H1 (cell line): ENCODE data around the gene TBK1. TPM values are rescaled to one million over a fixed set of nuclear protein-coding genes. Genes with fewer than 3 reads are reported as not detected.

Experiments
- CTCF ChIA-PET: fragments of 300-600 bp; sonication (Branson Sonifier 250); formaldehyde crosslinking; loops from one replicate; lab custom pipeline; 2021; ENCODE audit not compliant: partially characterized antibody; lab: Charles Lee
- POLR2A ChIA-PET: fragments of 300-600 bp; sonication (Branson Sonifier 250); formaldehyde crosslinking; loops from one replicate; lab custom pipeline; 2021; ENCODE audit warnings: inconsistent platforms; ENCODE audit not compliant: partially characterized antibody; lab: Charles Lee
- DNase-seq, 2 experiments: peaks; one replicate each; pipeline versions ENCODE4 v3.0.0 to v3.0.0-alpha.2; 2010 to 2022; ENCODE audit warnings: low spot score in 2 of 2, low read depth in 1 of 2, mixed read lengths in 1 of 2
- FAIRE-seq: peaks from 2 replicates; lab custom pipeline; 2011; peaks lifted over from hg19 to GRCh38; lab: Jason Lieb, UNC
- H2AFZ ChIP-seq: 2 replicates; pipeline ENCODE4 v1.8.1; 2012; ENCODE audit warnings: low read length, inconsistent platforms
- H2AK5ac ChIP-seq: 2 replicates; pipeline ENCODE4 v1.6.1; 2013; ENCODE audit warnings: low read depth, low read length
- H2BK120ac ChIP-seq: replicated peaks from 2 replicates; pipeline ENCODE3; 2013; ENCODE audit warnings: low read depth, low read length, inconsistent platforms
- H2BK12ac ChIP-seq: 2 replicates; pipeline ENCODE4 v1.6.1; 2013; ENCODE audit warnings: low read depth, low read length
- H2BK15ac ChIP-seq: 2 replicates; pipeline ENCODE4 v1.6.1; 2013; ENCODE audit warnings: low read length
- H2BK20ac ChIP-seq: 2 replicates; pipeline ENCODE4 v1.6.1; 2013; ENCODE audit warnings: low read length
- H2BK5ac ChIP-seq: 2 replicates; pipeline ENCODE4 v1.6.1; 2013; ENCODE audit warnings: low read depth, low read length
- H3K14ac ChIP-seq: 2 replicates; pipeline ENCODE4 v1.6.1; 2013; ENCODE audit warnings: inconsistent platforms; ENCODE audit not compliant: insufficient read length
- H3K18ac ChIP-seq: 2 replicates; pipeline ENCODE4 v1.6.1; 2013; ENCODE audit warnings: low read length; ENCODE audit errors: extremely low read depth
- H3K23ac ChIP-seq: 2 replicates; pipeline ENCODE4 v1.6.1; 2013; ENCODE audit warnings: inconsistent platforms; ENCODE audit not compliant: insufficient read length
- H3K23me2 ChIP-seq: 2 replicates; pipeline ENCODE4 v1.6.1; 2013; ENCODE audit warnings: low read depth, low read length
- H3K27ac ChIP-seq: 2 replicates; pipeline ENCODE4 v1.6.1; 2011; ENCODE audit warnings: low read depth, low read length, inconsistent platforms
- H3K27me3 ChIP-seq, 4 experiments: replicated peaks in 1 of 4; 1 replicate in 1 of 4; 2 replicates in 3 of 4; pipeline versions ENCODE4 v1.6.1 to v1.8.1; 2011 to 2013; ENCODE audit warnings: low read length in 3 of 4, mild to moderate bottlenecking in 3 of 4, inconsistent platforms in 2 of 4, mixed read lengths in 2 of 4, moderate library complexity in 1 of 4; ENCODE audit not compliant: control insufficient read depth in 3 of 4, insufficient read depth in 3 of 4; ENCODE audit errors: extremely low read depth in 1 of 4
- H3K36me3 ChIP-seq, 4 experiments: 2 replicates each; pipeline versions ENCODE4 v1.6.1 to v1.8.1; 2011 to 2013; ENCODE audit warnings: mild to moderate bottlenecking in 4 of 4, low read length in 3 of 4, moderate library complexity in 2 of 4, control low read depth in 1 of 4, inconsistent platforms in 1 of 4; ENCODE audit not compliant: insufficient read depth in 4 of 4, control insufficient read depth in 2 of 4
- H3K4ac ChIP-seq: replicated peaks from 2 replicates; pipeline ENCODE3; 2013; ENCODE audit warnings: low read length, low read depth, mixed read lengths, inconsistent platforms; ENCODE audit not compliant: insufficient read length
- H3K4me1 ChIP-seq, 4 experiments: replicated peaks in 1 of 4; 1 replicate in 1 of 4; 2 replicates in 3 of 4; pipeline versions ENCODE4 v1.6.1 to v1.8.1; 2011 to 2013; ENCODE audit warnings: low read length in 3 of 4, inconsistent platforms in 2 of 4, mixed read lengths in 1 of 4; ENCODE audit not compliant: insufficient read depth in 4 of 4, control insufficient read depth in 3 of 4
- H3K4me2 ChIP-seq, 2 experiments: 2 replicates each; pipeline versions ENCODE4 v1.6.1 to v1.8.1; 2011 to 2013; ENCODE audit warnings: low read depth in 2 of 2, low read length in 2 of 2, control low read depth in 1 of 2, inconsistent platforms in 1 of 2, mild to moderate bottlenecking in 1 of 2; ENCODE audit not compliant: insufficient read depth in 1 of 2
- H3K4me3 ChIP-seq, 4 experiments: fragments of 200-600, 300-600 bp in 1 of 4; sonication (generic), shearing (Covaris generic), sonication (Bioruptor Twin) in 1 of 4; 2 replicates each; pipeline versions ENCODE4 v1.5.1 to v1.8.1; 2011 to 2016; ENCODE audit warnings: low read length in 4 of 4, low read depth in 3 of 4, control low read depth in 2 of 4, inconsistent platforms in 2 of 4, mild to moderate bottlenecking in 2 of 4, mixed read lengths in 1 of 4, moderate library complexity in 1 of 4; ENCODE audit not compliant: insufficient read depth in 2 of 4; ENCODE audit errors: extremely low read depth in 1 of 4
- H3K56ac ChIP-seq: replicated peaks from 2 replicates; pipeline ENCODE3; 2013; ENCODE audit warnings: low read depth, mild to moderate bottlenecking, mixed read lengths, low read length, inconsistent platforms; ENCODE audit not compliant: insufficient read length
- H3K79me1 ChIP-seq: 2 replicates; pipeline ENCODE4 v1.6.1; 2013; ENCODE audit warnings: low read depth, low read length, control low read depth
- H3K79me2 ChIP-seq, 2 experiments: 2 replicates each; pipeline versions ENCODE4 v1.6.1 to v1.8.1; 2012 to 2013; ENCODE audit warnings: low read length in 2 of 2, mild to moderate bottlenecking in 2 of 2, inconsistent platforms in 1 of 2; ENCODE audit not compliant: insufficient read depth in 2 of 2, control insufficient read depth in 1 of 2
- H3K9ac ChIP-seq, 4 experiments: replicated peaks in 1 of 4; 1 replicate in 1 of 4; 2 replicates in 3 of 4; pipeline versions ENCODE4 v1.6.1 to v1.8.1; 2011 to 2013; ENCODE audit warnings: low read depth in 3 of 4, low read length in 3 of 4, control low read depth in 2 of 4, mild to moderate bottlenecking in 2 of 4, moderate library complexity in 2 of 4, inconsistent platforms in 1 of 4; ENCODE audit errors: extremely low read depth in 1 of 4
- H3K9me3 ChIP-seq, 2 experiments: 2 replicates each; pipeline versions ENCODE4 v1.6.1 to v1.8.1; 2012 to 2013; ENCODE audit warnings: mild to moderate bottlenecking in 2 of 2, moderate library complexity in 2 of 2, control low read depth in 1 of 2, inconsistent platforms in 1 of 2, low read depth in 1 of 2, low read length in 1 of 2, mixed read lengths in 1 of 2; ENCODE audit not compliant: insufficient read depth in 2 of 2
- H4K20me1 ChIP-seq, 2 experiments: replicated peaks in 1 of 2; 2 replicates each; pipeline versions ENCODE3 to v1.8.1; 2011 to 2013; ENCODE audit warnings: inconsistent platforms in 2 of 2, low read length in 2 of 2, mild to moderate bottlenecking in 1 of 2; ENCODE audit not compliant: insufficient read depth in 2 of 2, control insufficient read depth in 1 of 2
- H4K5ac ChIP-seq: 2 replicates; pipeline ENCODE4 v1.6.1; 2013; ENCODE audit warnings: low read length, low read depth, mixed read lengths, inconsistent platforms; ENCODE audit not compliant: insufficient read length
- H4K8ac ChIP-seq: 2 replicates; pipeline ENCODE4 v1.8.0; 2013; ENCODE audit warnings: mild to moderate bottlenecking, moderate library complexity, low read length, inconsistent platforms; ENCODE audit not compliant: insufficient read depth; ENCODE audit errors: extremely low read depth
- H4K91ac ChIP-seq: replicated peaks from 2 replicates; pipeline ENCODE3; 2013; ENCODE audit warnings: low read length, mixed read lengths, inconsistent platforms; ENCODE audit not compliant: insufficient read length
- ASH2L ChIP-seq: fragments of 200-600, 300-600 bp; sonication (generic); IDR thresholded peaks from one replicate; pipeline ENCODE4 v1.7.1; 2017; ENCODE audit warnings: low read length
- BACH1 ChIP-seq: IDR thresholded peaks from 2 replicates; pipeline ENCODE4 v1.6.1; 2012; ENCODE audit warnings: low read length, improper control_type of control experiment
- CHD1 ChIP-seq: IDR thresholded peaks from 2 replicates; pipeline ENCODE4 v1.6.1; 2012; ENCODE audit warnings: low read depth, low read length, improper control_type of control experiment
- NRF1 ChIP-seq: IDR thresholded peaks from 2 replicates; pipeline ENCODE4 v1.6.1; 2011; ENCODE audit warnings: mild to moderate bottlenecking, low read depth, low read length, improper control_type of control experiment
- POLR2A ChIP-seq, 2 experiments: IDR thresholded peaks; 1 replicate in 1 of 2; 2 replicates in 1 of 2; pipeline ENCODE4 v1.6.1; 2011; ENCODE audit warnings: low read depth in 2 of 2, low read length in 2 of 2, mild to moderate bottlenecking in 2 of 2; ENCODE audit errors: control extremely low read depth in 1 of 2
- RAD21 ChIP-seq, 2 experiments: IDR thresholded peaks in 1 of 2; conservative IDR thresholded peaks in 1 of 2; 2 replicates each; pipeline ENCODE4 v1.6.1; 2011; ENCODE audit warnings: low read depth in 2 of 2, low read length in 2 of 2, improper control_type of control experiment in 1 of 2, inconsistent platforms in 1 of 2, mild to moderate bottlenecking in 1 of 2, moderate library complexity in 1 of 2
- RNF2 ChIP-seq: fragments of 200-900, 300-1000 bp; sonication (generic); IDR thresholded peaks from 2 replicates; pipeline ENCODE4 v1.7.1; 2016; ENCODE audit warnings: borderline replicate concordance, low read depth, mild to moderate bottlenecking, antibody characterized with exemption, low read length; ENCODE audit not compliant: poor library complexity, severe bottlenecking; ENCODE audit errors: missing control alignments
- SIN3A ChIP-seq, 2 experiments: IDR thresholded peaks in 1 of 2; conservative IDR thresholded peaks in 1 of 2; 2 replicates each; pipeline ENCODE4 v1.6.1; 2011 to 2012; ENCODE audit warnings: low read length in 2 of 2, improper control_type of control experiment in 1 of 2, low read depth in 1 of 2, mild to moderate bottlenecking in 1 of 2
- YY1 ChIP-seq: IDR thresholded peaks from 2 replicates; pipeline ENCODE4 v1.6.1; 2011; ENCODE audit warnings: low read depth, mild to moderate bottlenecking, low read length
- WGBS, 2 experiments: shearing (Covaris generic) in 1 of 2; methylation state at CpG; one replicate each; pipeline versions ENCODE4 v1.1.6 to v1.1.7; 2013 to 2015; ENCODE audit warnings: low lambda C conversion rate in 2 of 2, mixed read lengths in 2 of 2, inconsistent platforms in 1 of 2, low coverage in 1 of 2, missing lambda C conversion rate in 1 of 2; ENCODE audit not compliant: insufficient replicate concordance in 2 of 2, insufficient coverage in 1 of 2, insufficient read length in 1 of 2; ENCODE audit errors: extremely low coverage in 1 of 2, missing lambda C conversion rate in 1 of 2; 5-methylcytosine and 5-hydroxymethylcytosine counted together
- polyA plus RNA-seq, 7 experiments: library from polyadenylated mRNA; depleted of rRNA in 3 of 7; stranded (reverse) in 5 of 7; unstranded in 2 of 7; fragments of >200 nt in 5 of 7; fragments of 200-250 nt in 2 of 7; gene quantifications; 1 replicate in 5 of 7; 2 replicates in 1 of 7; 4 replicates in 1 of 7; pipeline versions ENCODE4 v1.2.1 to v1.2.3, GENCODE V29; 2011 to 2013; ENCODE audit warnings: missing spikeins in 2 of 7, mixed read lengths in 2 of 7
- total RNA-seq: library from RNA; stranded (reverse); fragmentation: NEBNext Ultra II Directional; extraction: Animal tissue kit (Norgen Biotek cat#: 25700); gene quantifications from 2 replicates; pipeline ENCODE4 v1.2.1, GENCODE V29; 2021
- TF ChIP-seq, protein P1 (sequence below), 3 experiments: IDR thresholded peaks; 1 replicate in 2 of 3; 2 replicates in 1 of 3; pipeline versions ENCODE4 v1.5.1 to v1.6.1; 2011; ENCODE audit warnings: low read length in 3 of 3, mild to moderate bottlenecking in 3 of 3, inconsistent platforms in 2 of 3, low read depth in 1 of 3, moderate library complexity in 1 of 3; ENCODE audit not compliant: insufficient read depth in 1 of 3; ENCODE audit errors: control extremely low read depth in 1 of 3

TBK1 gene
- total and polyA plus RNA-seq, 2 of the 8 experiments (the other 6 are each of a cell fraction or from before 2014, with no cell fraction given), result 5.3 to 20.4 TPM

DNA sequence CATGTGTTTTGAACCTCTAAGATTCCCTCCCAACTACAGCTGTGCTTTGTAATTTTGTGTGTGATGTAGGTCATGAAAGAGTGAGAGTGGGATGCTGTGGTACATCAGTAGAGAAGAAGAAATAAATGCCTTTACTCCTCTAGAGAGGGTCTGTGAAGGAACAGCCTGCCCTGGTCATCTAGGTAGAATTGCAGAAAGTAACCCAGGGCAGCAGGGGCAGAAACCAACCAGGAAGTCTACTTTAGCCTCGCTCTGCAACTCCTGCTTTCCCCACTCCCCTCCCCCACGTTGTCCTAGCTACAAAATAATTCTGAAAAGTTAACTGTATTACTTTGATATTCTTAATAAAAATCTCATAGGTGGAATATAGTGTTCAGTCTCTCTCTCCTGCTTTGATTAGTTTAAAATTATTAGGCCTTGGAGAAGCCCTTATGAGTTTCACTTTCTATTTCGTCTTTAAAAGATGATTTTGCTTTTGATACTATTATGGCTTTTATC is 7.5 kb downstream of the TBK1 start:
- Histone ChIP-seq H4K5ac (no peak overlapping the region), H3K79me1 (peaks cover 2% of the 10 kb centered on the region; the same call in 1 of the 2 replicates), H3K79me2 (peaks cover 0 to 51% of the 10 kb centered on the region in 2 experiments; a peak in 2 of 4 replicates), H2BK12ac (no peak overlapping the region), H3K4me1 (0 out of 7 replicates have a peak, but pooled peaks cover 0 to 6% (median 0%) of the 10 kb centered on the region in 4 experiments), H3K27me3 (no peaks in the 10 kb centered on the region), H3K9ac (no peak overlapping the region), H2BK120ac (no peak overlapping the region), H2AFZ (no peak overlapping the region), H3K4ac (no peak overlapping the region), H2BK20ac (no peak overlapping the region), H3K14ac (no peak overlapping the region), H4K20me1 (peaks cover 0 to 7% of the 10 kb centered on the region in 2 experiments), H3K9me3 (no peaks in the 10 kb centered on the region), H4K8ac (no peak overlapping the region), H3K56ac (no peak overlapping the region), H3K23ac (no peak overlapping the region), H3K23me2 (no peaks in the 10 kb centered on the region), H3K36me3 (peaks cover 2 to 43% (median 14%) of the 10 kb centered on the region in 4 experiments; a peak in 7 of 8 replicates), H4K91ac (no peak overlapping the region), H3K18ac (no peak overlapping the region), H3K4me3 (no peak overlapping the region), H2AK5ac (no peak overlapping the region), H3K27ac (no peak overlapping the region), H3K4me2 (no peak overlapping the region), H2BK5ac (no peak overlapping the region), H2BK15ac (no peak overlapping the region)
- CTCF ChIA-PET, result interaction anchor here (1.1 kb wide), 1 partner anchor 11 kb away, joined by 4 read pairs; no protein-coding TSS in a partner anchor
- 80% methylated on average over 3 of the region's 3 CpGs; no CpG with 5 or more reads in 1 of the 2 experiments for WGBS, 2 experiments
- FAIRE-seq (no peak), DNase-seq (no peak)
- POLR2A ChIA-PET, result interaction anchor here (1.3 to 2.3 kb wide), 3 partner anchors 9 to 55 kb away, joined by 3 to 13 read pairs (median 4); partner anchors contain the start of gene XPOT
- TF ChIP-seq NRF1, result no peak
- TF ChIP-seq CHD1, result no peak
- TF ChIP-seq BACH1, result no peak
- TF ChIP-seq ASH2L, result no peak
- TF ChIP-seq RAD21 (IDR thresholded peaks at IDR 0.05 in 1 of 2, conservative IDR thresholded peaks at IDR 0.05 in 1 of 2; ENCODE audit: low read depth in 2 of 2, low read length in 2 of 2), result no peak
- TF ChIP-seq, protein P1, sequence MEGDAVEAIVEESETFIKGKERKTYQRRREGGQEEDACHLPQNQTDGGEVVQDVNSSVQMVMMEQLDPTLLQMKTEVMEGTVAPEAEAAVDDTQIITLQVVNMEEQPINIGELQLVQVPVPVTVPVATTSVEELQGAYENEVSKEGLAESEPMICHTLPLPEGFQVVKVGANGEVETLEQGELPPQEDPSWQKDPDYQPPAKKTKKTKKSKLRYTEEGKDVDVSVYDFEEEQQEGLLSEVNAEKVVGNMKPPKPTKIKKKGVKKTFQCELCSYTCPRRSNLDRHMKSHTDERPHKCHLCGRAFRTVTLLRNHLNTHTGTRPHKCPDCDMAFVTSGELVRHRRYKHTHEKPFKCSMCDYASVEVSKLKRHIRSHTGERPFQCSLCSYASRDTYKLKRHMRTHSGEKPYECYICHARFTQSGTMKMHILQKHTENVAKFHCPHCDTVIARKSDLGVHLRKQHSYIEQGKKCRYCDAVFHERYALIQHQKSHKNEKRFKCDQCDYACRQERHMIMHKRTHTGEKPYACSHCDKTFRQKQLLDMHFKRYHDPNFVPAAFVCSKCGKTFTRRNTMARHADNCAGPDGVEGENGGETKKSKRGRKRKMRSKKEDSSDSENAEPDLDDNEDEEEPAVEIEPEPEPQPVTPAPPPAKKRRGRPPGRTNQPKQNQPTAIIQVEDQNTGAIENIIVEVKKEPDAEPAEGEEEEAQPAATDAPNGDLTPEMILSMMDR (IDR thresholded peaks at IDR 0.05; ENCODE audit: control extremely low read depth in 1 of 3, insufficient read depth in 1 of 3, low read depth in 1 of 3, low read length in 3 of 3), result no peak
- no peak for TF ChIP-seq POLR2A (IDR thresholded peaks at IDR 0.05; ENCODE audit: control extremely low read depth in 1 of 2, low read depth in 2 of 2, low read length in 2 of 2)
- no peak for TF ChIP-seq RNF2
- no peak for TF ChIP-seq SIN3A (conservative IDR thresholded peaks at IDR 0.05 in 1 of 2, IDR thresholded peaks at IDR 0.05 in 1 of 2; ENCODE audit: low read depth in 1 of 2, low read length in 2 of 2)
- no peak for TF ChIP-seq YY1
